Measurements from ENCODE around the gene THOC7. TPM values are rescaled to one million over a fixed set of nuclear protein-coding genes. Genes with fewer than 3 reads are reported as not detected.

Gene THOC7
- total and polyA plus RNA-seq, 2 donors (not counting 3 experiments of a cell fraction or from before 2014, with no cell fraction given), result 16.9 to 68.7 TPM

GRCh38 chr3:63911509-63911872 is 47.9 kb upstream of the THOC7 start:
- Histone ChIP-seq H3K27ac (ENCODE audit: insufficient read depth, low read depth, low read length) (peak overlapping the region; percentile 85), H3K36me3 (ENCODE audit: control insufficient read depth in 2 of 2, extremely low read depth in 1 of 2, insufficient read depth in 2 of 2, low read length in 2 of 2) (peaks cover 0 to 2% of the 10 kb centered on the region in 2 experiments), H3K27me3 (ENCODE audit: control insufficient read depth in 2 of 2, insufficient read depth in 2 of 2, low read length in 2 of 2) (no peaks in the 10 kb centered on the region), H3K9me3 (replicated peaks; ENCODE audit: control insufficient read depth, insufficient read depth, low read length) (no peaks in the 10 kb centered on the region), H3K4me3 (replicated peaks in 1 of 3; ENCODE audit: insufficient read depth in 1 of 3, low read depth in 1 of 3, low read length in 3 of 3) (peak overlapping the region; percentile 74 to 85 (median 79)), H3K9ac (replicated peaks; ENCODE audit: extremely low read depth, insufficient read depth, low read length) (peak overlapping the region; percentile 85), H3K4me1 (ENCODE audit: control insufficient read depth, extremely low read depth, insufficient read depth, low read length) (peaks cover 24% of the 10 kb centered on the region), H3K9me1 (replicated peaks; ENCODE audit: control insufficient read depth, extremely low read depth, insufficient read depth, low read length) (no peaks in the 10 kb centered on the region), H2AFZ (ENCODE audit: low read depth, low read length) (peak overlapping the region; percentile 80), H3K4me2 (ENCODE audit: insufficient read depth, low read length) (peak overlapping the region; percentile 92), H4K20me1 (replicated peaks; ENCODE audit: control insufficient read depth, extremely low read depth, insufficient read depth, low read length) (no peaks in the 10 kb centered on the region), H3K79me2 (ENCODE audit: control insufficient read depth, insufficient read depth, low read length) (peaks cover 21% of the 10 kb centered on the region)
- BruUV-seq (replicated peaks), result TSS peak; percentile 56
- FAIRE-seq (no peak), DNase-seq (ENCODE audit: low read depth, low spot score) (no peak)
- ChIA-PET CTCF (interaction anchor here (1.0 to 3.0 kb wide), 6 partner anchors 9 to 50 kb away, joined by 3 to 8 read pairs (median 4); no protein-coding TSS in a partner anchor), POLR2A (no interaction called here)
- dilution Hi-C loops (cut with MboI; ENCODE audit: extremely low pct_ligation_motif_present, low sequenced_read_pairs) (no loop called here), intact Hi-C loops (cut with micrococcal nuclease) (loop anchor here (5.0 kb wide), 2 partner anchors 51 to 89 kb away; no protein-coding TSS in a partner anchor)
- TF ChIP-seq CTCF (IDR thresholded peaks at IDR 0.05; ENCODE audit: extremely low read depth in 1 of 2, insufficient read depth in 1 of 2, low read depth in 1 of 2, low read length in 2 of 2) (no peak), GATA2 (IDR thresholded peaks at IDR 0.05; ENCODE audit: insufficient read depth, insufficient read length, low read depth, low read length) (no peak), MAX (IDR thresholded peaks at IDR 0.05; ENCODE audit: insufficient read depth, insufficient read length) (no peak), POLR2A (IDR thresholded peaks at IDR 0.05; ENCODE audit: low read depth, low read length) (no peak), EZH2 (IDR thresholded peaks at IDR 0.05; ENCODE audit: borderline replicate concordance, low read depth, low read length, severe bottlenecking) (no peak), FOS (IDR thresholded peaks at IDR 0.05; ENCODE audit: borderline replicate concordance, insufficient read depth, low read length) (no peak), POLR2AphosphoS5 (IDR thresholded peaks at IDR 0.05; ENCODE audit: insufficient read depth, low read depth, low read length) (no peak), JUN (IDR thresholded peaks at IDR 0.05; ENCODE audit: borderline replicate concordance, insufficient read depth, insufficient read length, low read depth) (no peak), MYC (IDR thresholded peaks at IDR 0.05; ENCODE audit: low read depth, low read length) (no peak)
